C1 segment of cervical spinal cord (tissue), 14 donors: ENCODE data around the gene ANKH.

Source experiments
- DNase-seq, 14 donors: peaks; one replicate each; lab custom pipeline; 2025; lab: John Stamatoyannopoulos, UW

Gene ANKH

GRCh38 chr5:14693070-14693469 lies 178.5 kb downstream of the ANKH start:
- DNase-seq = no peak

GRCh38 chr5:14687023-14687665 lies 184.4 kb downstream of the ANKH start:
- DNase-seq = no peak

- DNase-seq = no peak
These were observed 185.1 kb downstream of the ANKH start for GRCh38 chr5:14686517-14686916.

- DNase-seq = peak in 3 of 14 donors; percentile 30 to 53 (median 38)
These were observed 185.8 kb downstream of the ANKH start for GRCh38 chr5:14685757-14686156.

- peak in 1 of 14 donors; percentile 73 for DNase-seq
These were observed 186.8 kb downstream of the ANKH start for GRCh38 chr5:14684757-14685156.

GRCh38 chr5:14683906-14684455 lies 187.6 kb downstream of the ANKH start:
- no peak for DNase-seq

GRCh38 chr5:14681236-14681752 lies 190.3 kb downstream of the ANKH start:
- DNase-seq = peak in 1 of 14 donors; percentile 75

GRCh38 chr5:14679595-14679994 lies 192.0 kb downstream of the ANKH start:
- DNase-seq = no peak

GRCh38 chr5:14678773-14679334 lies 192.7 kb downstream of the ANKH start:
- no peak for DNase-seq

GRCh38 chr5:14676320-14676719 lies 195.3 kb downstream of the ANKH start:
- no peak for DNase-seq

GRCh38 chr5:14675865-14676300 lies 195.7 kb downstream of the ANKH start:
- DNase-seq = no peak

GRCh38 chr5:14674983-14675854 lies 196.4 kb downstream of the ANKH start:
- DNase-seq = no peak

GRCh38 chr5:14673443-14673842 lies 198.1 kb downstream of the ANKH start:
- no peak for DNase-seq

GRCh38 chr5:14672484-14673394 lies 198.8 kb downstream of the ANKH start:
- DNase-seq = peak in 1 of 14 donors; percentile 37

GRCh38 chr5:14672082-14672481 lies 199.5 kb downstream of the ANKH start:
- no peak for DNase-seq

- DNase-seq = no peak
These were observed 200.2 kb downstream of the ANKH start for GRCh38 chr5:14671414-14671813.

- DNase-seq = no peak
These were observed 201.6 kb downstream of the ANKH start for GRCh38 chr5:14669975-14670374.

GRCh38 chr5:14669415-14669814 lies 202.2 kb downstream of the ANKH start:
- DNase-seq = no peak

- DNase-seq = no peak
These were observed 203.4 kb downstream of the ANKH start for GRCh38 chr5:14668181-14668591.

GRCh38 chr5:14667770-14668169 lies 203.8 kb downstream of the ANKH start:
- no peak for DNase-seq

GRCh38 chr5:14667290-14667689 lies 204.3 kb downstream of the ANKH start:
- DNase-seq = no peak
